NCI-H1092 treated with DMSO at 0.1 percent for 48 hours (cell line): Measurements from ENCODE around the gene LSM6.

Experiments used
- DNase-seq: peaks from one replicate; lab custom pipeline; 2025; lab: John Stamatoyannopoulos, UW

Gene LSM6

DNA sequence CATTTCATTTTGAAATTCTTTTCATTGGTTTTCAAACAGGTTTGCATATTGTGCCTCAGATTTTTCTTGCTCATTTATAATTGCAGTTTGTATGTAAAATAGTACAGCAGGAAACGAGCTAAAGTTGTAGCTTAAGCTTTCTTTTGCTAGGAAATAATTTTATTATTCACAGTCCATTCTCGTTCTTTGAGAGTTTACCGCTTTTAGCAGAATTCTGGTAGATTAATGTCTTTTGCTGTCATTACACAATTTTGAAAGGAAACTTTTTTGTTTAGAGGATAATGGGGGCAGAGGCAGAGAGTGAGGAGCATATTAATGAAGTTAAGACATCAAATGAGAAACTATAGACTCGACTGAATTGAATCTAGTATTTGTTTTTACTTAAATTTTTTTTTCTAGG is 10.5 kb downstream of the LSM6 start:
- DNase-seq: no peak

DNA sequence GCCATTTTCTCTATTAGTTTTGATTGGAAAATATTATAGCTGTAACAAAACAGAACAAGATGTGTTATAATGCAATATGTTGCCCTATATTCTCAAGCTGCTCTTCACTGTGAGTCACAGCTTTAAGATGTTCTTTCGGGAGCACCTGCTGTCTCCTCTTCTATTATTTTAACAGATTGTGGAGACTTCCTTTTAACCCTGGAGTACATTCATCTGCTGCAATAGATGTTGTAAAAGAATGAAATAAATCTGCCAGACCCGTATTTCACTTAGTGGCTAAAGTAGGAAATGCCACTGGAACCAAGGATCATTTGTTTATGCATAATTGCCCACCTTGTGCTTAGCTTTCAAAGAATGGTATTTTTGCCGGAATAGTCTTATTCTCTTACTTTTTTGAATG is 11.1 kb downstream of the LSM6 start:
- no peak for DNase-seq

DNA sequence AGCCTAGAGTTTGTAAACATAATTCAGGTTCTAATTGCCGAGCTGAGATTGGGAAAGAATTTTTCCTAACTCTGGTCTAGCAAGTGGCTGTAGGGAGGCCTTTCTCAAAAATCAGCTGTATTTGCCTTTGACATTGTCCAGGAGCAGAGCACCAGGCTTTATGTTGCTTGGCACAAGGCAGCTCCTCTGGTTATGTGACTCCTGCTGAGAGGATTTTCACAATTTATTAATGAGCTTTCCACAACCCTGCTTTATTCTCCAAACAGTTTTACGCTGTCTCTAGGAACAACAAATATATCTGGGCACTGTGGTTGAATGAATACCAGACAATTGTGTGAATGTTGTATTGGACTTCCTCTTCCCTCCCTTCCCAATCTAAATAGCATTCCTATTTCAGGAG is 14.9 kb downstream of the LSM6 start:
- DNase-seq: no peak

DNA sequence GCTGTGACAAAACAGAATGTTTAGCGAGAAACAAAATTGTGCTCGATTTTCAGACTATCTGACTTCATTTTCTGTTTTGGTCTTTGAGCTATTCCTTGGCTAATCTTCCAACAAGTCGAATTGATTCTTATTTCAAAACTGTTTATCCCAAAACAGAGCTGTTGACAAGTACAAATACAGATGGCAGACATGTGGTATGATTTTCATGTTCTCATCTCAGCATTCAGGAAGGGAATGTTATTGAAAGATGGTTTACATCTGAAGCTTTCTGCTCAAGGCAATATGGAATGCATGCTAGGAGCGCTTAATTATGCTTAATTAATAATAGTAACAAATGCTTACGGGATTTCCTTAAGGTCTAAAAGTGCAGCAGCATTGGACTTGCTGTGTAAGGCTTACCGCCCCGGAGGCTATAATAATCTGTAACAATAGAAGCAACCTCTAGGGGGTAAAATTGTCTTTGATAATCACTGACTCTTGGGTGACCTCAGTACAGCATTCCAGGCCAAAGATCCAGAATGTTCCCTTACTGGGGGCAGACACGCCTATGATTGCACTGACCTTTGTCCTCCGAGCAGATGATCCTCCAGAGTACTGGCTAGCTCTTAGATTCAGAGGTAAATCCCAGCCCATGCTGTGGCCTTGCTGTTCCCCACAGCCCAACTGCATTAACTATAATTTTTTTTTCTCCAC is 16.4 kb downstream of the LSM6 start:
- no peak for DNase-seq

DNA sequence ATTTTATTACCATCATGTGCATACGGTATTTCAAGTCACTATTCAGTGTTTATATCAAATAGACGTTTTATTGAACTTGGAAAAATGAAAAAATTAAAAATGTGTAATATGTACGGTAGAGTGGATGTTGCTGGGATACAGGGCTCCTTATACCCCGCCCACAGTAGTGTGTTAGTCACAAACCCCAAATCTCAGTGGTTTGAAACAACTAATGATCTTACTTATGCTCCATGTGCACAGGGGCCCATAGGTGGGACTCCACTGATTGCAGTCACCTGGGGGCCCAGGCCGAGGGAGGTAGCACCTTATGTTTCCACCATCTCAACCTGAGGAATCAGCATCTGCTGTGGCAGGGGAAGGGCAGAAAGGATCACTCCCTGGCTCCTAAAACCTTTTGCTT is 18.1 kb downstream of the LSM6 start:
- DNase-seq: no peak

DNA sequence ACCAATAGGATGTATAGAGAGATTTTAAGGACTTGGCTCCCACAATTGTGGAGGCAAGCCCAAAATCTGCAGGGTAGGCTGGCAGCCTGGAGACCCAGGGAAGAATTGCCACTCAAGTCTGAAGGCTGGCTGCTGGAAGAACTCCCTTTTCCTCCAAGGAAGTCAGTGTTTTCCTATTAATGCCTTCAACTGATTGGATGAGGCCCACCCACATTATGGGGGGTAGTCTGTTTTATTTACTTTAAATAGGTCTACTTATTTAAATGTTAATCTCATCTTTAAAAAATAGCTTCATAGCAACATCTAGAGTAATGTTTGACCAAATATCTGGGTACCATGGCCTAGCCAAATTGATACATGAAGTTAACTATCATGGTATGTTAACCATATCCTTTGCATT is 18.7 kb downstream of the LSM6 start:
- DNase-seq: no peak

DNA sequence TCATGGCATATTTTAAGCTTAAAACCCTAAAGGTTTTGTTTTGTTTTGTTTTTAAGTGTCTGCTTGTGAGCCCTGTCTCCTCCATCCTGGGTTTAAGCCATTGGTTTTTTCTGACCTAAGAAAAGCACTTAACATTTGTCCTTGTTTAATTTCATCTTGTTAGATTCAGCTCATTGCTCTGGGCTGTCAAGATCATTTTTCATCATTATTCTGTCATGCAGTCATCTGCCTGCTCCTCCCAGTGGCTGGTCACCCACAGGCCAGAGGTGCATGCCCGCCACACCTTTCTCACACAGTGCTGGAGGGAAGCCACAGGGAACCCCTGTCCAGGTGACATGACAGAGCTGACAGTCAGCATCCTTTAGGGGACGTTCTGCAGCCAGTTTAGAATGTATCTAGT is 27.1 kb downstream of the LSM6 start:
- no peak for DNase-seq

DNA sequence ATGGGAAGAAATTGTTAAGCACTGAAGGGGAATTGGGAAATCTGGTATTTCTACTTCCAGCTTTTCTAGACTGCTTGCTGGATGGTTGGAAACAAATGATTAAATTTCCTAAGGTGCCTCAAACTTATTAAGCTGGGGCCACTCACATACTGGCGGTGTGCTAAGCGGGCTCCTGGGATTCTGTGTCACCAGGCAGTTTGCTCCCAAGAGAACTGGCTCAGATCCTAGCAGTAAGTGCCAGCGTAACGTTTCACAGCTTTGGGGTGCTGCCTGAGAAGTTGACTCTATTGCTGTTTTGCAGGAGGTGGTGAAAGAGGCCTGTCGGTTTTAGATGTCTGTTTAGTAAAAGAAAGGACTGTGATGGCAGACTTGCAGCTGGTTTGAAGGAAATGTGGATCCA is 31.9 kb downstream of the LSM6 start:
- DNase-seq: no peak

DNA sequence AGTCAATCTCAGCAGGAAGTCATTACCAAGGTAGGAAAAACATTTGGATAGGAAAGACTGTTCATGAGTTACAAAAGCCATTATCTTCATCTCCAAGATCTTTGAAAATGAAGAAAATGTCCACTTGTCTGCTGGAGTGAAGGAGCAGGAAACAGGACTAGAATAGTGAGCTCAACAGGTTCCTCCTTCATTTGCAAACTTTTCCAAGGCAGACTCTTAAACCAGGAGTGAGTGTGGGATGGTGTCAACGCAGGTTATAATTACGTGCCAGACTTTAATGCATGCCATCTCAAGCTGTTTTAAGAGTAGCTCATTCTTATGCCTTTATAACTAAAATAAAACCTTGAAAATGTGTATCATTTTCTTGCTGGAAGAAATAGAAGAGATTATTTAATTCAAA is 35.4 kb downstream of the LSM6 start:
- DNase-seq: no peak

DNA sequence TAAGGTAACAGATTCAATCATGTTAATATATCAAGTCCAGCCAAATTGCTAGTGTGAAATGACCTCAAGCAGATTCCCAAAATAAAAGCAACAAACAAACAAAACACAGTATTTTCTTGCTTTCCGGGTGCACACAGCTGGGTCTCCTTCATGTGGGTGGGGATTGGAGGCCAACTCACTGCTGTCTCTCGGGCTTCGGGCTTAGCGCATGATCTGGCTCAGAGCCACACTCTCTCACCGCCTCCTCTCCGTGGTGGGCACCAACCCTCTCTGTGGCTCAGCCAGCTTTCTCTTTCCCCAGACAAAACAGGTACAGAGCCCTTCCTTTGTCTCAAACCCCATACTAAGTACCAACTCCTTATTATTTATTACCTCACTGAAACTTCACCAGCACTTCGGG is 35.9 kb downstream of the LSM6 start:
- no peak for DNase-seq

DNA sequence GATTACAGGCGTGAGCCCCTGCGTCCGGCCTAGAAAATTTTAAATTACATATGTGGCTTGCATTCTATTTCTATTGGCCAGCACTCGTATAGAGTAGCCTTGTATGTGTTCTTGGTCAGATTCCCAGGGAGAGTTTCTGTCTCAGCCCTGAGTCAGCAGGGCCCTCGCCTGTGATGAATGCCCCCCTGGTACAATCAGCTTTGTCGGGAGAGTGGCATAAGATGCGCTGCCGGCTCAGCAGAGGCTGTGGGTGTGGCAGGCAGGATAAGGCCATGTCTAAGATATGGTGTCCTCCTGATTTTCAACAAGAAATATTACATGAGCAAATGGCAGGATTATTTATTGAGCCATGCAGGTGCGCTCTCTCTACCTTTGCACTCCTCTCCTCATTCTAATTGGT is 37.3 kb downstream of the LSM6 start:
- no peak for DNase-seq

DNA sequence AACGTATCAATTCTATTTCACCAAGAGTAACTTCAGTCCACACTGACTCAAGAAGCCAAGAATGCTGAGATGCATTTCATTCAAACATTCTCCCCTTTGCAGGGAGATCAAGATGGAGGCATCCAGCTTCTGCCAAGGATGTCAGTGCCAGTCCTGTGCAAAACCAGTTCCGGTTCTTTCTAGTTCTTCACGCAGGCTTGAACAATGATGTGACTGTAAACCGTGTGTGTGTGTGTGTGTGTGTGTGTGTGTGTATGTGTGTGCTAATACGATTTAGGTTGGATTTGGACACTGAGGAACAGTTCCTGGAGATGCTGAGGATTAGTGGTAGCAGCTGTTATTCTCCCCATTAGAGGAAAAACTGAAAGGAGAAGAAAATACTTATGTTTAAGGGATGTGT is 38.7 kb downstream of the LSM6 start, which contains the start of gene REELD1:
REELD1 (plus strand) TSS at position 301 of the 400 bp plus-strand sequence. CDS start 2,415 bp downstream, outside the sequence.
- DNase-seq: no peak

DNA sequence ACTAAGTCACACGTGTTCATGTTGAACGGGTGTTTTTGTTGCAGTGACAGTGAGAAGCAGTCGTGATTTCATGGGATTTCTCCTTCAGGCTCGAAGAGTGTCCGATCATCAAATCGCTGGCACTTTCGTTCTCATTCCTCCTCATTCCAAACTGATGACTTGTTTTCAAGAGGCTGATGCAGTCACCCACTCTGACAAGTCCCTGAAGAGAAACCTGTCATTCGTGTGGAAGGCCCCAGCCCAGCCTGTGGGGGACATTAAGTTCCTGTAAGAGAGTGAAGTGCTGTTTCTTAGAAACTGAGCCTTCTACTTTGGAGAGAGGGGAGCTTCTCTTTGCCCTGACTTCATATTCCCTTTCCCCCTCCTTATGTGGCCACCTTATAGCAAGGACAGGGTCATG is 46.8 kb downstream of the LSM6 start:
- DNase-seq: no peak

DNA sequence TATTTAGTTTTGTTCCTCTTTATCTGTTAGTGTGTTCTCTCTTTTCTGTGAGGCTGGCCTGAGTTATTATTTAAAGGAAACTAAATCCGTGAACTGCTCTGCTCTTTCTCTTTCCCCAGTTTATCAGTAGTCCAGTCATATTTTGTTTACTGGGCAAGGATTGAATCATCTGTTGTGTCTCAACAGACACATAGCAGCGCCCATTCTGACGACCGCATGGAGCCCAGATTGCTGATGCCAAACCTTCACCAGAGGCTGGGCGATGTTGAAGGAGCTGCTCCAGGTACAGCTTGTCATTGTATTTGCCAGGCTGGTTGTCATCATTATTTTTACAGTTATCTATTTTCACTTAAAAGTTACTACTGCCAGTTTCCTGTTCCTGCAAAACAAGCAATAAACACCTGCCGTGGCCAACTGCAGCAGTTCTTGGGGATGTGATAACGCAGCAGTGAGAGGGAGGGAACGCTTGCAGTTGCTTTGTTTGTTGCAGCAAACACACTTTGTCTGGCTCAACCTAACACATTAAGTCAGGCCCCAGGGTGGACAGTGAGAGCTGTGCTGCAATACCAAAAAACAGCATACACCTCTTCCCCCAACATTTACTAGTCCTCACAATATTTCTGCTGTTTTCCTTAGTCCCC is 48.9 kb downstream of the LSM6 start:
- no peak for DNase-seq

DNA sequence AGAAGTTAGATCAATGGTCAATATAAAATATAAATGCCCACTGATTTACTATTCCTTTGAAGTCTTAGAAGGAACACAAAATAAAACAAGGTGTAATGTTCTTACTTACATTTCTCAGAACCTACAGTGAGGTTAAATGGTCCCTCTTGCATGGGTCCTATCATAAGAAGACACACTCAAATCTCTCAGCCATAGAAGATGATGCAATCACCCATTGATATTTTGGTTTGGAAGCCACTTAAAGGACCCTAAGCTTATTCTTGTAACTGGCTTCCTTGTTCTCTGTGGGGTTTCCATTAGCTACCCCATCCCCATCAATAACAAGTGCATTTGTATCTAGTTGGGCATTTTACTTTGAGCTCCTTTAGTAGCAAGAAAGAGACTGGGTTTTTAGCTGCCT is 53.9 kb downstream of the LSM6 start:
- no peak for DNase-seq

DNA sequence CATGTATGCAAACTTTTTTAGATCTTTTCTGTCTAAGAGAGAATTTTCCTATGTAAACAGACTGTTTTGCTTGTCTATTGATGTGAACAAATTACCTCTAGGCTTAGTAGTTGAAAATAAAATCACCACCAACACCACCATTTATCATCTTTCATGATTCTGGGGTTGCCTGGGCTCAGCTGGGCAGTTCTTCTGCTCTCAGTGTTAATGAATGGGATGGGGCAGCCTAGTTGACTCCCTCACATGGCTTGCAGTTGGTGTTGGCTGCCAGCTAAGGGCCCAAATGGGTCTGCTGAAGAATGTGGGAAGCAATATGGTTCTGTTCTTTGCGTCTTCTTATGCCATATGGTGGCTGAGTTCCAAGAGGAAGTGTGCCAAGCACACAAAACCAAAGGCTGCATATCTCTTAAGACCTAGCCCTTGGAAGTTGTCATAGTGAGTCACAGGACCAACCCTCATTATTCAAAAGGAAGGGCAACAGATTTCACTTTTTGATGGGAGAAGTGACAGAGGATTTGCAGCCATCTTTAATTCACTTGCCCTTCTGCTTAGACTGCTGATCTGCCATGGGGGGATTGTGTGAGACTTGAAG is 56.7 kb downstream of the LSM6 start:
- DNase-seq: no peak

DNA sequence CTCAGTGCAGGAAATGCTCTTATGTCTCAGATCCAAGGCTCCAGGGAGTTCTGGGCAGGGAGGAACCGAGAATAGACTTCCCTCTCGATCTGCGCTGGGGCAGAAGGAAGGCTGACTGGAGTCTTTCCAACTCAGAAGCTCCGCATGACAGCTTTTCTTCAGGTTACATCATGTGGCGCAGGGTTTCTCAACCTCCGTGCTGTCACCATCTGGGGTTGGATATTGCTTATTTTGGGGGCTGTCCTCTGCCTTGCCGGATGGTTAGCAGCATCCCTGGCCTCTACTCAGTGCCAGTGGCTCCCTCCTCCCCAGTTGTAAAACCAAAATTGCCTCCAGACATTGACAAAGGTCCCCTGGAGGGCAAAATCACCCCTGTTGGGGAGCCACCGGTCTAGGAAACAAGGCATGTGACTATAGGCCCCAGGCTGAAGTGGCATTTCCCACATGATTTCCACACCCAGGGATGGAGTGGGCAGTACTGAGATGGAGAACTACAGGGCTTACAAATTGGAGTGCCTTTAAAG is 60.2 kb downstream of the LSM6 start:
- no peak for DNase-seq

DNA sequence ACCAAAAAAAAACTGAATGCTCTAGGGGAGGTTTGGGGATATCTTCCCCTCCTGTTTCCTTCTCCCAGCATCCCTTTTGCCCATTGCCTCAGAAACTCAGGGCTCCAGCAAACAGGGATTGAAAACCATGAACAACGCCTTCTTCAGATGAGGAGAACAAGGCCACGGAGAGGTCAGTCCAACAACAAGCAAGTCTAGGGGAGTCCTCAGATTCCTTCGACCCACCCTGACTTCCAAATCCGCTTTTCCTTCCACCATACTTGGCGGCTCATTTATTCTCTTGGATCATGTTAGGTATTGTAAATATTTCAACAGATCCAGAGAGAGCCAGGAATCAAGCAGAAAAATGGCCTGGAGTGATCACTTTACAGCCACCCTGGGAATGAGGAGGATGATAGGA is 60.7 kb downstream of the LSM6 start:
- no peak for DNase-seq

DNA sequence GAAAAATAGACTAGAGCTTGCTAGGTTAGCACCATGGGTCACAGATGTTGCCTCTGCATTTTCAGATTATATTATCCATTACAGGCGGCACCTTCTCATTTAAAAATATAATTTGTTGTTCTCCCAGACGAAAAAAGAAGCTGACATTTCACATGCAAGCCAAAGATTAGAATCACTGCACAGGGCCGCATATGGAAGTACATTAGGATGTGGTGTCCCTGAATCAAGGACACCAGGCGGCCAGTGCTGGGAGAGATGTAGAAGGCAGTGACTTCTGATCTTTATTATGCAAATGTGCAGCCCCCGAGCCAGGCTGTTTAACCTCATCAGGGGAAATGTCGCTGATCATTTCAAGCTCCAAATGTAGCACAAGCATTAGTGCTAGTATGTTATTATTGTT is 61.6 kb downstream of the LSM6 start:
- DNase-seq: no peak

DNA sequence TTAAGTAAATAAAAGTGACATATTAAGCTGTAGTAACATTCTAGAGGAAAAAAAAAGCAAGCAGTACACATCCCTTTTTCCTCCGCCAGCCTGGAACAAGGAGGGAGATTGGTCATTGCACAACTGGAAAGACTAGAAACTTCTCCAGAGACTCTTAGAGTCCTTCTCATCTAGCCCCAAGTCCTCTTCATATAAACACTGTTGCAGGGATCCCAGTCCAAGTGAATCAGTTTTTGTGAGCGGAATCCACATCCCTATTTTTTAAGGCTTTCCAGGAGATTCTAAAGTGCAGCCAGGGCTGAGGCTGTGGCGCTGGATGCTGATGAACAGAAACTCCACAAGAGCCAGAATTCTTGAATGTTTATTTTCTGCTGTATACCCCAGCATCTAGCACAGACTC is 62.6 kb downstream of the LSM6 start:
- no peak for DNase-seq
